Dendritic cell treated with granulocyte-macrophage colony-stimulating factor and Interleukin-4, amounts not matched to agents 40 ng/mL and 50 ng/mL, for 4 days (primary cell): ENCODE data around the gene PCLO.

Source experiments
- H3K27ac Mint-ChIP-seq: one replicate; pipeline ENCODE4 v1.8.0; 2022; ENCODE audit warnings: mild to moderate bottlenecking, mixed read lengths
- H3K27me3 Mint-ChIP-seq: one replicate; pipeline ENCODE4 v1.8.0; 2022; ENCODE audit warnings: mild to moderate bottlenecking, mixed read lengths
- H3K36me3 Mint-ChIP-seq: one replicate; pipeline ENCODE4 v1.8.0; 2022; ENCODE audit warnings: low read depth, mixed read lengths
- H3K4me1 Mint-ChIP-seq: one replicate; pipeline ENCODE4 v1.8.0; 2022; ENCODE audit warnings: low read depth, mixed read lengths
- H3K4me3 Mint-ChIP-seq: one replicate; pipeline ENCODE4 v1.8.0; 2022; ENCODE audit warnings: mild to moderate bottlenecking, moderate library complexity, mixed read lengths
- H3K9me3 Mint-ChIP-seq: one replicate; pipeline ENCODE4 v1.8.0; 2022; ENCODE audit warnings: mixed read lengths
- intact Hi-C: fragments of 100-400 bp; cut with micrococcal nuclease; formaldehyde crosslinking; loops from one replicate; pipeline ENCODE4 v1.15.0; 2022

The PCLO gene

GRCh38 chr7:82839063-82839462 lies 323.6 kb downstream of the PCLO start:
- intact Hi-C loops = no loop called here
- no peak overlapping the region for H3K27ac Mint-ChIP-seq
- no peaks in the 10 kb centered on the region for H3K36me3 Mint-ChIP-seq
- no peaks in the 10 kb centered on the region for H3K27me3 Mint-ChIP-seq
- H3K4me3 Mint-ChIP-seq = no peak overlapping the region
- H3K4me1 Mint-ChIP-seq = no peaks in the 10 kb centered on the region
- H3K9me3 Mint-ChIP-seq = no peaks in the 10 kb centered on the region

DNA sequence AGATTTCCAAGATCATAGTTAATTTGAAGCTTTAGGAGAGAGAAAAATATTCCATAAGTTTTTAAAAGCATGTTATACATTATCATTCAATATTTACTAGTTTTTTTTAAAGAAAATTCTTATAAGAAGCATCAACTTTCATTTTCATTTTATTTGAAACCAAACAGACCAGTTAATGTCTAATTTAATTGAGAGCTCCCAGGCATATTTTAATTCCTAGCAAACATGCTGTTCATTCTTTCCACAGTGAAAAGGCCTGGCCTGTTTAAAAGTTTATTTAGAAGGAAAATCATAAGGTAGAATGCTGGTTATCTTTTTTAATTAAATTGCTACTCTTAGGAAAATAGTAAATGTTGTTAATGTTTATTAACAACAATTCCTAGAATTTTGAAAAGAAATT lies 324.4 kb downstream of the PCLO start:
- Mint-ChIP-seq H3K4me3 (no peak overlapping the region), H3K4me1 (no peaks in the 10 kb centered on the region), H3K36me3 (no peaks in the 10 kb centered on the region), H3K27me3 (no peaks in the 10 kb centered on the region), H3K27ac (no peak overlapping the region), H3K9me3 (no peaks in the 10 kb centered on the region)
- intact Hi-C loops = no loop called here

DNA sequence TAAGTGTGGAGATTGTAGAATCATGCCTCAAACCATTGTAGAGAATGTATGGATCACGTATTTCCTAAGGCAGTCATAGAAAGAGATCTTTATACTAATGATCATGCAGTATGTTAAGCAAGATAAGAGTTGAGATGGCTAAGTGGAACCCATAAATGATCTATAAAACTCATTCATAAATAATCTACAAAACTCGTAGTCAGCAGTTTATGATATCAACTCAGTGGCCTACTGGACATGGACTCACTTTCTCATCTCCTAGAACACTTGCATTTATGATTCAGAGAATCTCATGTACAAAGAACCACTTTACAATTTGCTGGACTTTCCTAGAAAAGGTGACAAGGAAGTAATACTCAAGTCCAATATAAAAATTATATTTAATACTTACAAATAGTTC lies 339.6 kb downstream of the PCLO start:
- H3K36me3 Mint-ChIP-seq = no peaks in the 10 kb centered on the region
- H3K4me1 Mint-ChIP-seq = no peaks in the 10 kb centered on the region
- no peaks in the 10 kb centered on the region for H3K27me3 Mint-ChIP-seq
- no peaks in the 10 kb centered on the region for H3K9me3 Mint-ChIP-seq
- H3K4me3 Mint-ChIP-seq = no peak overlapping the region
- intact Hi-C loops = no loop called here
- no peak overlapping the region for H3K27ac Mint-ChIP-seq

GRCh38 chr7:82821037-82821436 lies 341.6 kb downstream of the PCLO start:
- Mint-ChIP-seq H3K9me3 (no peaks in the 10 kb centered on the region), H3K4me3 (no peak overlapping the region), H3K27ac (no peak overlapping the region), H3K27me3 (no peaks in the 10 kb centered on the region), H3K36me3 (no peaks in the 10 kb centered on the region), H3K4me1 (no peaks in the 10 kb centered on the region)
- intact Hi-C loops = no loop called here

DNA sequence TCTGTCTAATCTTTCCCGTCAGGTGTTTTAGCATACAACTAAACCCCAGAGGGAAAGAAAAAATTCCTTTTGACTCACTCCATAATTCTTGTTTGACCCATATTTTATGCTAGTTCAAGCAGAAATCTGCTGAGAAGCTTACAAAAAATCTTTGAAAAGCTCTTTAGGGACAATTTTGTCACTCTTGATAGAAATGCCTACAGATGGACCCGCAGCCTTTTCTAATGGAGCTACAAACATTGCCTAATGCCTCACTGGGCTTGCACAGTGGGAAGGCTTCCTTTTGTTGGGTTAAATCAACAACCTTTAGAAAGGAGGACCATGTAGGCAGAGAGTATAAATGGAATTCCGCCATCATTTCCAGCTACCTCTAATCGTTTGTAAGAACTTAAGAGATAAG lies 344.5 kb downstream of the PCLO start:
- intact Hi-C loops = no loop called here
- Mint-ChIP-seq H3K4me3 (no peak overlapping the region), H3K4me1 (no peaks in the 10 kb centered on the region), H3K27me3 (no peaks in the 10 kb centered on the region), H3K9me3 (no peaks in the 10 kb centered on the region), H3K27ac (no peak overlapping the region), H3K36me3 (no peaks in the 10 kb centered on the region)

GRCh38 chr7:82816272-82816671 lies 346.4 kb downstream of the PCLO start:
- Mint-ChIP-seq H3K27ac (no peak overlapping the region), H3K27me3 (peaks cover 1% of the 10 kb centered on the region), H3K36me3 (no peaks in the 10 kb centered on the region), H3K4me1 (no peaks in the 10 kb centered on the region), H3K4me3 (no peak overlapping the region), H3K9me3 (no peaks in the 10 kb centered on the region)
- intact Hi-C loops = no loop called here

GRCh38 chr7:82810558-82811259 lies 352.0 kb downstream of the PCLO start:
- no peaks in the 10 kb centered on the region for H3K4me1 Mint-ChIP-seq
- H3K36me3 Mint-ChIP-seq = no peaks in the 10 kb centered on the region
- H3K4me3 Mint-ChIP-seq = no peak overlapping the region
- H3K27ac Mint-ChIP-seq = no peak overlapping the region
- intact Hi-C loops = no loop called here
- H3K9me3 Mint-ChIP-seq = no peaks in the 10 kb centered on the region
- peaks cover 1% of the 10 kb centered on the region for H3K27me3 Mint-ChIP-seq

DNA sequence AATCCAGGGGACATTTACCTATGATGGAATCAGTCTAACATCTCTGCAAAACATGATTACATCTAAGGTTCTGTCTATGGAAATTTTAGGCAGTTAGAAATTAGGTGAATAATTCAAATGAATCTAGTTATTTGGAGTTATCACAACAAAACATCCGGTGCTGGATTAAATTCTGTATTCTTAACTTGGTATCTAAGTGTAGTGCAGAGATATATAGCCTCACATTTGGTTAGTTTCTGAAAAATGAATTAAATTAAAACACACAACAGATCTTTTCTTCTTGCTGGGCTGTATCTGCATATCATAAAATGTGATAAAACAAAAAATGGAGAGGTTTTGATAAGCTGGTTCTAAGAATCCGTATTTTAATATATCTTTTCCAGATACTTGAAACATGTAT lies 354.1 kb downstream of the PCLO start:
- H3K4me3 Mint-ChIP-seq = no peak overlapping the region
- intact Hi-C loops = no loop called here
- H3K9me3 Mint-ChIP-seq = no peaks in the 10 kb centered on the region
- H3K27ac Mint-ChIP-seq = no peak overlapping the region
- peaks cover 1% of the 10 kb centered on the region for H3K27me3 Mint-ChIP-seq
- no peaks in the 10 kb centered on the region for H3K36me3 Mint-ChIP-seq
- H3K4me1 Mint-ChIP-seq = no peaks in the 10 kb centered on the region

GRCh38 chr7:82805527-82805960 lies 357.1 kb downstream of the PCLO start:
- H3K4me1 Mint-ChIP-seq = no peaks in the 10 kb centered on the region

DNA sequence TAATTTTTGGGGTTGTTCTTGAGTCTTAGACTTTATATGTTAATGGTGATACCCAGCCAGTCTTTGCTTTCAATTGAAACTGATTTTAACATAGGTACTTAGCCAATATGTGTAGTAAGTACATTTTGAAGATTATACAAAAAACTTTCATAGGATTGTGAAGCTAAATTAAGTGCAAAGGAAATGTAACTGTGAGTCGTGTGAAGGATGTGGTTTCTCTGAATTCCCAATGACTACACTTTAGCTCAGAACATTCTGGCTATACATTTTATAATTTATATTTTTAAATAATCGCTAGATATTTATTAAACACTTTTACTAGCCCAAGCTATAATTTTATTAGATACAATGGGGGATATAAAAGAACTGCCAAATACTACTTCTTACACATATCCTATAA lies 359.3 kb downstream of the PCLO start:
- Mint-ChIP-seq H3K4me1 (no peaks in the 10 kb centered on the region), H3K27ac (no peak overlapping the region), H3K36me3 (no peaks in the 10 kb centered on the region), H3K27me3 (no peaks in the 10 kb centered on the region), H3K9me3 (no peaks in the 10 kb centered on the region), H3K4me3 (no peak overlapping the region)
- intact Hi-C loops = no loop called here

More at GRCh38 chr7:82805527-82805960, 357.1 kb downstream of the PCLO start:
- Mint-ChIP-seq H3K9me3 (no peaks in the 10 kb centered on the region), H3K27ac (no peak overlapping the region), H3K27me3 (no peaks in the 10 kb centered on the region), H3K36me3 (no peaks in the 10 kb centered on the region), H3K4me3 (no peak overlapping the region)
- intact Hi-C loops = no loop called here

DNA sequence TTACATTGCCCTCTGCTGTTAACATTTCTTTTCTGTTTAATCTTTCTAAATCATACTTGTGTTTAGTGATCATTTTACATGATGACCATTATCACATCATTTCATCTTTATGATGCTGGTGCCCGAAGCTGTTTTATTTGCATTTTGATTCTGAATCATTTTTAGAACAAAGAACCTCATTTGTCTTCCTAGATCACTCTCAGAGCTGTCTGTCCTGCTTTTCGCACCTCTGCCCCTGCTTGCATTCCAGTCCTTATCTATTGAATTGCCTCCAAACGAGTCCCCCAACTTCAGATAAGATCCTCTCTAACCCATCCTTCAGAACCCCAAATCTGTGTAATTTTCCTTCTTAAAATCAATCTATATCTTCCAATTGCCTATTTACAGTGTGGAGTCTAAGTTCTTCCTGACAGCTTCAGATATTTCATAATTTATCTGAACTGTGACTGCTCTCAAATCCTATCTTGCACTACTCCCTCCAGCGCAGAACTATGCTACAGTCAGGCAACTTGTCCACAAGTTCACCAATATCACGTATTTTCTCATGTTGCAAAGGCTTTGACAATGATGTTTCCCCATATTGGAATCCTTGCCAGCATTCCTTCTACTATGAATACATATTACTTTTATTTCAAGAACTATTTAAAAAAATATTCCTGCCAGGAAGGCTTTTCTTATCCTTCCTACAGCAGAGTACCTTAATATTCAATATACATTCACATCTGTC lies 372.6 kb downstream of the PCLO start:
- H3K27me3 Mint-ChIP-seq = no peaks in the 10 kb centered on the region
- no peak overlapping the region for H3K27ac Mint-ChIP-seq
- intact Hi-C loops = no loop called here
- H3K4me1 Mint-ChIP-seq = no peaks in the 10 kb centered on the region
- no peak overlapping the region for H3K4me3 Mint-ChIP-seq
- H3K9me3 Mint-ChIP-seq = no peaks in the 10 kb centered on the region
- no peaks in the 10 kb centered on the region for H3K36me3 Mint-ChIP-seq

DNA sequence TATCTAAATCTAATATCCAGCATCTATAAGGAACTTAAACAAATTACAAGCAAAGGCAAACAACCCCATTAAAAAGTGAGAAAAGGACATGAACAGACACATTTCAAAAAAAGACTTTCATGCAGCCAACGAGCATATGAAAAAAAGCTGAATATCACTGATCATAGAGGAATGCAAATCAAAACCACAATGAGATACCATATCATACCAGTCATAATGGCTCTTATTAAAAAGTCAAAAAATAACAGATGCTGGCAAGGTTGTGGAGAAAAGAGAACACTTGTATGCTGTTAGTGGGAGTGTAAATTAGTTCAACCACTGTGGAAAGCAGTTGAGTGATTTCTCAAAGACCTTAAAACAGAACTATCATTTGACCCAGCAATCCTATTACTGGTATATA lies 384.7 kb downstream of the PCLO start:
- no peaks in the 10 kb centered on the region for H3K4me1 Mint-ChIP-seq
- no peak overlapping the region for H3K27ac Mint-ChIP-seq
- no peaks in the 10 kb centered on the region for H3K27me3 Mint-ChIP-seq
- no peak overlapping the region for H3K4me3 Mint-ChIP-seq
- intact Hi-C loops = no loop called here
- no peaks in the 10 kb centered on the region for H3K36me3 Mint-ChIP-seq
- H3K9me3 Mint-ChIP-seq = no peaks in the 10 kb centered on the region

- H3K9me3 Mint-ChIP-seq = no peaks in the 10 kb centered on the region
These were observed 399.8 kb downstream of the PCLO start for GRCh38 chr7:82762880-82763279.

DNA sequence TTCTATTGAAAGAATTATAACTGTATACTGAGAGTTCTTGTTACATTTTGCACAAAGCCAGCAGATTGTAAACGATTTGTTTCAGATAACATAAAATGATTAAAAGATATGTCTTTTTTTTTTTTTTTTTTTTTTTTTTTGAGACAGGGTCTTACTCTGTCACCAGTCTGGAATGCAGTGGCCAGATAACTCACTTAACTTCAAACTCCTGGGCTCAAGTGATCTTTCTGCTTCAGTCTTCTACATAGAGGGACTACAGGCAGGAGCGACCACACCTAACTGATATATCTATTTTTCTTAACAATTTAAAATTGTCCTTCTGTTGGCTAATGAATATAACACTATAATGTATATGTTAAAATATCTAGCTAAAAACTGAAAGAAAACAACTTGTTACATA lies 401.9 kb downstream of the PCLO start:
- intact Hi-C loops = no loop called here
- no peak overlapping the region for H3K4me3 Mint-ChIP-seq
- no peaks in the 10 kb centered on the region for H3K4me1 Mint-ChIP-seq
- no peak overlapping the region for H3K27ac Mint-ChIP-seq
- H3K27me3 Mint-ChIP-seq = no peaks in the 10 kb centered on the region
- H3K9me3 Mint-ChIP-seq = no peaks in the 10 kb centered on the region
- H3K36me3 Mint-ChIP-seq = no peaks in the 10 kb centered on the region

More at GRCh38 chr7:82762880-82763279, 399.8 kb downstream of the PCLO start:
- Mint-ChIP-seq H3K4me1 (no peaks in the 10 kb centered on the region), H3K4me3 (no peak overlapping the region), H3K27me3 (no peaks in the 10 kb centered on the region), H3K27ac (no peak overlapping the region), H3K36me3 (no peaks in the 10 kb centered on the region)
- intact Hi-C loops = no loop called here

GRCh38 chr7:82760074-82760473 lies 402.6 kb downstream of the PCLO start:
- Mint-ChIP-seq H3K4me3 (no peak overlapping the region), H3K27me3 (no peaks in the 10 kb centered on the region), H3K36me3 (no peaks in the 10 kb centered on the region), H3K4me1 (no peaks in the 10 kb centered on the region), H3K27ac (no peak overlapping the region), H3K9me3 (no peaks in the 10 kb centered on the region)
- intact Hi-C loops = no loop called here
